Hepatocyte (in vitro differentiated cells): ENCODE results near the gene DIP2C. TPM values are rescaled to one million over a fixed set of nuclear protein-coding genes. Genes with fewer than 3 reads are reported as not detected.

Experiments
- DNase-seq: peaks from one replicate; pipeline ENCODE4 v3.0.0-alpha.2; 2016; ENCODE audit warnings: low spot score
- H2AFZ ChIP-seq: fragments of 200-600 bp; sonication (generic); 2 replicates; pipeline ENCODE4 v1.6.0; 2016; ENCODE audit warnings: antibody characterized with exemption, mild to moderate bottlenecking
- H3K27ac ChIP-seq: fragments of 200-600 bp; sonication (generic); 2 replicates; pipeline ENCODE4 v1.5.1; 2016; ENCODE audit warnings: mild to moderate bottlenecking
- H3K27me3 ChIP-seq: fragments of 200-600 bp; sonication (generic); 2 replicates; pipeline ENCODE4 v1.6.1; 2016
- H3K36me3 ChIP-seq: fragments of 200-600 bp; sonication (generic); replicated peaks from 2 replicates; pipeline ENCODE4 v1.5.1; 2016; ENCODE audit warnings: low read depth; ENCODE audit not compliant: insufficient read depth
- H3K4me1 ChIP-seq: fragments of 200-600 bp; sonication (generic); 2 replicates; pipeline ENCODE4 v1.5.1; 2016; ENCODE audit warnings: mild to moderate bottlenecking, moderate library complexity; ENCODE audit not compliant: insufficient read depth
- H3K4me2 ChIP-seq: fragments of 200-600 bp; sonication (generic); 2 replicates; pipeline ENCODE4 v1.6.0; 2016
- H3K4me3 ChIP-seq: fragments of 200-600 bp; sonication (generic); 2 replicates; pipeline ENCODE4 v1.5.1; 2016; ENCODE audit warnings: mild to moderate bottlenecking
- H3K79me2 ChIP-seq: fragments of 200-600 bp; sonication (generic); 2 replicates; pipeline ENCODE4 v1.6.0; 2017; ENCODE audit warnings: mild to moderate bottlenecking
- H3K9me2 ChIP-seq: fragments of 200-600 bp; sonication (generic); replicated peaks from 2 replicates; pipeline ENCODE4 v1.6.0; 2017; ENCODE audit warnings: mild to moderate bottlenecking; ENCODE audit not compliant: insufficient read depth
- H3K9me3 ChIP-seq: fragments of 200-600 bp; sonication (generic); 2 replicates; pipeline ENCODE4 v1.5.1; 2016; ENCODE audit warnings: low read depth, mild to moderate bottlenecking
- H4K20me1 ChIP-seq: fragments of 200-600 bp; sonication (generic); 2 replicates; pipeline ENCODE4 v1.6.0; 2016; ENCODE audit warnings: mild to moderate bottlenecking; ENCODE audit not compliant: insufficient read depth, poor library complexity, severe bottlenecking
- CTCF ChIP-seq: fragments of 200-600 bp; sonication (generic); IDR thresholded peaks from 2 replicates; pipeline ENCODE4 v1.5.1; 2016; ENCODE audit warnings: antibody characterized with exemption, mild to moderate bottlenecking; ENCODE audit not compliant: poor library complexity
- EZH2 ChIP-seq: fragments of 200-600 bp; sonication (generic); IDR thresholded peaks from 2 replicates; pipeline ENCODE4 v1.6.1; 2016; ENCODE audit warnings: antibody characterized with exemption, mild to moderate bottlenecking, borderline replicate concordance
- EZH2phosphoT487 ChIP-seq: fragments of 200-600 bp; sonication (generic); IDR thresholded peaks from one replicate; pipeline ENCODE4 v1.6.1; 2018; ENCODE audit warnings: antibody characterized with exemption, mild to moderate bottlenecking, low read depth, moderate library complexity; ENCODE audit not compliant: unreplicated experiment, severe bottlenecking
- WGBS: methylation state at CpG from one replicate; pipeline ENCODE4 v1.1.6; 2016; ENCODE audit warnings: low lambda C conversion rate; ENCODE audit errors: missing lambda C conversion rate; 5-methylcytosine and 5-hydroxymethylcytosine counted together
- polyA plus RNA-seq: library from polyadenylated mRNA; unstranded; fragments of >200 nt; fragmentation: Nextera tagmentation; extraction: Ambion mirVana; gene quantifications from 2 replicates; pipeline ENCODE4 v1.2.1, GENCODE V29; 2016
- total RNA-seq: library from RNA; depleted of rRNA; stranded (reverse); fragments of >200 nt; gene quantifications from 2 replicates; pipeline ENCODE4 v1.2.3, GENCODE V29; 2014

DIP2C gene
- total and polyA plus RNA-seq, 2 experiments from 2014 or later: 11.1 to 12.8 TPM

GRCh38 chr10:589961-590680 lies 99.3 kb downstream of the DIP2C start:
- H4K20me1 ChIP-seq: peaks cover 23% of the 10 kb centered on the region
- H3K9me3 ChIP-seq: no peaks in the 10 kb centered on the region
- no peak overlapping the region for H3K4me2 ChIP-seq
- DNase-seq: no peak
- H3K36me3 ChIP-seq: no peaks in the 10 kb centered on the region
- no peaks in the 10 kb centered on the region for H3K27me3 ChIP-seq
- no peak for TF ChIP-seq EZH2
- TF ChIP-seq EZH2phosphoT487: no peak
- TF ChIP-seq CTCF: no peak
- no peak overlapping the region for H3K4me3 ChIP-seq
- 92% methylated on average over 21 of the region's 21 CpGs for WGBS
- H3K79me2 ChIP-seq: peaks cover 84% of the 10 kb centered on the region
- H3K4me1 ChIP-seq: no peaks in the 10 kb centered on the region
- no peaks in the 10 kb centered on the region for H3K9me2 ChIP-seq
- H3K27ac ChIP-seq: no peak overlapping the region
- no peak overlapping the region for H2AFZ ChIP-seq

- Histone ChIP-seq H3K27me3 (no peaks in the 10 kb centered on the region), H3K4me3 (no peak overlapping the region), H3K9me2 (no peaks in the 10 kb centered on the region), H2AFZ (no peak overlapping the region), H3K79me2 (peaks cover 87% of the 10 kb centered on the region), H3K9me3 (no peaks in the 10 kb centered on the region), H3K4me2 (no peak overlapping the region), H3K36me3 (no peaks in the 10 kb centered on the region), H4K20me1 (peaks cover 37% of the 10 kb centered on the region), H3K27ac (no peak overlapping the region), H3K4me1 (no peaks in the 10 kb centered on the region)
- 84% methylated on average over 27 of the region's 27 CpGs for WGBS
- DNase-seq: no peak
- TF ChIP-seq EZH2phosphoT487: no peak
- no peak for TF ChIP-seq EZH2
- peak; percentile 1 for TF ChIP-seq CTCF
These were observed 101.0 kb downstream of the DIP2C start for GRCh38 chr10:588246-589165.

GRCh38 chr10:586716-587115 lies 102.8 kb downstream of the DIP2C start:
- WGBS: 96% methylated on average over 11 of the region's 11 CpGs
- no peaks in the 10 kb centered on the region for H3K36me3 ChIP-seq
- H3K4me2 ChIP-seq: no peak overlapping the region
- TF ChIP-seq EZH2phosphoT487: no peak
- TF ChIP-seq CTCF: no peak
- TF ChIP-seq EZH2: no peak
- H4K20me1 ChIP-seq: peaks cover 51% of the 10 kb centered on the region
- no peaks in the 10 kb centered on the region for H3K9me3 ChIP-seq
- H3K79me2 ChIP-seq: peaks cover 88% of the 10 kb centered on the region
- H3K4me1 ChIP-seq: no peaks in the 10 kb centered on the region
- no peak overlapping the region for H3K4me3 ChIP-seq
- H3K9me2 ChIP-seq: no peaks in the 10 kb centered on the region
- no peak for DNase-seq
- H2AFZ ChIP-seq: no peak overlapping the region
- no peak overlapping the region for H3K27ac ChIP-seq
- H3K27me3 ChIP-seq: no peaks in the 10 kb centered on the region
